GM18499 (cell line): ENCODE results near the gene SLC1A3.
"Not testable (repeated sequence)": the region's sequence is repeated elsewhere in the genome, so short reads cannot be mapped to it uniquely, and the experiment has no call there.

Source experiments
- ATAC-seq: cut with Tn5 transposase; IDR thresholded peaks from one replicate; pipeline ENCODE4 v1.9.1; 2021; ENCODE audit warnings: moderate number of reproducible peaks; ENCODE audit not compliant: insufficient read depth, unreplicated experiment

The SLC1A3 gene

GRCh38 chr5:36630201-36631145 is 24.1 kb downstream of the SLC1A3 start:
- no peak for ATAC-seq

- no peak for ATAC-seq
These were observed 24.7 kb downstream of the SLC1A3 start for GRCh38 chr5:36631154-36631553.

GRCh38 chr5:36631620-36632362 is 25.4 kb downstream of the SLC1A3 start:
- no peak for ATAC-seq

GRCh38 chr5:36632363-36632664 is 25.9 kb downstream of the SLC1A3 start:
- no peak for ATAC-seq

- no peak for ATAC-seq
These were observed 29.4 kb downstream of the SLC1A3 start for GRCh38 chr5:36635721-36636390.

- no peak for ATAC-seq
These were observed 30.7 kb downstream of the SLC1A3 start for GRCh38 chr5:36637101-36637500.

- no peak for ATAC-seq
These were observed 31.1 kb downstream of the SLC1A3 start for GRCh38 chr5:36637516-36637915.

- no peak for ATAC-seq
These were observed 31.6 kb downstream of the SLC1A3 start for GRCh38 chr5:36638056-36638455.

- ATAC-seq = no peak
These were observed 34.5 kb downstream of the SLC1A3 start for GRCh38 chr5:36640949-36641348.

GRCh38 chr5:36641431-36641830 is 35.0 kb downstream of the SLC1A3 start:
- ATAC-seq = no peak

- no peak for ATAC-seq
These were observed 35.7 kb downstream of the SLC1A3 start for GRCh38 chr5:36642089-36642488.

- no peak for ATAC-seq
These were observed 36.8 kb downstream of the SLC1A3 start for GRCh38 chr5:36643162-36643561.

GRCh38 chr5:36643841-36644240 is 37.4 kb downstream of the SLC1A3 start:
- ATAC-seq = not testable (repeated sequence)

- ATAC-seq = no peak
These were observed 38.3 kb downstream of the SLC1A3 start for GRCh38 chr5:36644727-36645126.

GRCh38 chr5:36646100-36646499 is 39.7 kb downstream of the SLC1A3 start:
- ATAC-seq = no peak

- ATAC-seq = no peak
These were observed 40.2 kb downstream of the SLC1A3 start for GRCh38 chr5:36646507-36647023.

- ATAC-seq = no peak
These were observed 40.6 kb downstream of the SLC1A3 start for GRCh38 chr5:36647046-36647445.

GRCh38 chr5:36648426-36648825 is 42.0 kb downstream of the SLC1A3 start:
- no peak for ATAC-seq

- ATAC-seq = no peak
These were observed 45.6 kb downstream of the SLC1A3 start for GRCh38 chr5:36651761-36652685.
